Fibroblast of lung (primary cell): Measurements from ENCODE around the gene KPNA6.

Source experiments
- EZH2 ChIP-seq: IDR thresholded peaks from 2 replicates; pipeline ENCODE4 v1.5.1; 2012; ENCODE audit warnings: low read length, control low read depth, mild to moderate bottlenecking; ENCODE audit errors: missing control alignments
- TF ChIP-seq, protein P1 (sequence below), 2 donors: IDR thresholded peaks in 1 of 2; conservative IDR thresholded peaks in 1 of 2; 1 replicate in 1 of 2; 2 replicates in 1 of 2; pipeline ENCODE4 v1.5.1; 2011 to 2012; ENCODE audit warnings: low read length in 2 of 2, control low read depth in 1 of 2, inconsistent platforms in 1 of 2, low read depth in 1 of 2, mild to moderate bottlenecking in 1 of 2

DNA sequence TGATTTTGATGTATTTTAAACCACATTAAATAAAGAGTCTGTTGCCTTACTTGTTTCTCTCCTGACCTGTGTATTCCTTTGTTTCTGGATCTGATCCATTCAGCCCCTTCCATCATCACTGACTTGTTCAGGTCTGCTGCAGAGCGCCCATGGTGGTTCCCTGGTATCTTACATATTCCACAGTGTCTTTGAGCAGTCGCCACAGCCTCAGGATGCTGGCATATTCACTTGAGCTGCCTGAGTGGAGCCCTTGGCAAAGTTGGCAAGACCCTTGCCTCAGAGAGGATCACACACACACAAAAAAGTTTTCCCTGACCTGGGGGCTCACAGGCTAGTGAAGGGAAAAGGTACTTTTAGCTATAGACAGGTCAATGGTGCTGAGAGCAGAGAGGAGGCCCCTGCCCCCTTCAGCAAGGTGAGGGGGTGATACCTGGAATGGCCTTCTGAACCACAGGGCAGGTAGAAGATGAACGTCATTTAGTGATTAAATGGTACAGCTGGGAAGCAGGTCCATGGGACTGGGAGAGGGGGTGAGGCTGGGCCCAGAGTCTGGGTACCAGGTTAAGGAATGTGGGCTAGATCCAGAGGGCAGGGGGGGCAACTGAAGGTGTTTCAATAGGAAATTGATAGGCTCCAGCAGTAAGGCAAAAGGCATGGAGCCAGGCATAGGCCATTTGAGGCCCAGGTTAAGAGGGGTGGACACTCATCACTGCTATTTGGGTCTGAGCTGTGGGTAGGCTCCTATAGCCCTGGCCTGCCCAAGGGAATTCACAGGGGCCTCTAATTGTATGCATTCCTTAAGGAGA lies 90.6 kb downstream of the KPNA6 start:
- TF ChIP-seq, protein P1, sequence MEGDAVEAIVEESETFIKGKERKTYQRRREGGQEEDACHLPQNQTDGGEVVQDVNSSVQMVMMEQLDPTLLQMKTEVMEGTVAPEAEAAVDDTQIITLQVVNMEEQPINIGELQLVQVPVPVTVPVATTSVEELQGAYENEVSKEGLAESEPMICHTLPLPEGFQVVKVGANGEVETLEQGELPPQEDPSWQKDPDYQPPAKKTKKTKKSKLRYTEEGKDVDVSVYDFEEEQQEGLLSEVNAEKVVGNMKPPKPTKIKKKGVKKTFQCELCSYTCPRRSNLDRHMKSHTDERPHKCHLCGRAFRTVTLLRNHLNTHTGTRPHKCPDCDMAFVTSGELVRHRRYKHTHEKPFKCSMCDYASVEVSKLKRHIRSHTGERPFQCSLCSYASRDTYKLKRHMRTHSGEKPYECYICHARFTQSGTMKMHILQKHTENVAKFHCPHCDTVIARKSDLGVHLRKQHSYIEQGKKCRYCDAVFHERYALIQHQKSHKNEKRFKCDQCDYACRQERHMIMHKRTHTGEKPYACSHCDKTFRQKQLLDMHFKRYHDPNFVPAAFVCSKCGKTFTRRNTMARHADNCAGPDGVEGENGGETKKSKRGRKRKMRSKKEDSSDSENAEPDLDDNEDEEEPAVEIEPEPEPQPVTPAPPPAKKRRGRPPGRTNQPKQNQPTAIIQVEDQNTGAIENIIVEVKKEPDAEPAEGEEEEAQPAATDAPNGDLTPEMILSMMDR (conservative IDR thresholded peaks at IDR 0.05 in 1 of 2, IDR thresholded peaks at IDR 0.05 in 1 of 2; ENCODE audit: low read depth in 1 of 2, low read length in 2 of 2), result no peak
- TF ChIP-seq EZH2, result no peak
